ENCODE data around the gene REN. TPM values are rescaled to one million over a fixed set of nuclear protein-coding genes. Genes with fewer than 3 reads are reported as not detected.

The REN gene
- total and polyA plus RNA-seq, 2 of the 8 experiments (the other 6 are each of a cell fraction or from before 2014, with no cell fraction given) = 0.05 TPM; not detected in 1

- H2BK12ac ChIP-seq (ENCODE audit: low read depth, low read length) = peak overlapping the region; percentile 83; the same call in 1 of the 2 replicates
- ChIA-PET CTCF (ENCODE audit: partially characterized antibody) (interaction anchor here (0.9 to 18.7 kb wide), 11 partner anchors 10 to 292 kb away, joined by 3 to 360 read pairs (median 16); partner anchors contain the start of genes GOLT1A and KISS1), POLR2A (ENCODE audit: partially characterized antibody) (interaction anchor here (0.9 to 6.5 kb wide), 7 partner anchors 11 to 290 kb away, joined by 3 to 35 read pairs (median 7); partner anchors contain the start of gene SNRPE)
- no peaks in the 10 kb centered on the region for H3K36me3 ChIP-seq (ENCODE audit: control insufficient read depth in 2 of 4, insufficient read depth in 4 of 4, low read length in 3 of 4)
- no peak overlapping the region for H2BK20ac ChIP-seq (ENCODE audit: low read length)
- H3K79me2 ChIP-seq (ENCODE audit: control insufficient read depth in 1 of 2, insufficient read depth in 2 of 2, low read length in 2 of 2) = no peaks in the 10 kb centered on the region
- peak overlapping the region; percentile 65 to 82 for H3K4me2 ChIP-seq (ENCODE audit: insufficient read depth in 1 of 2, low read depth in 2 of 2, low read length in 2 of 2)
- H4K91ac ChIP-seq (replicated peaks; ENCODE audit: insufficient read length, low read length) = peak overlapping the region; percentile 44
- H3K27me3 ChIP-seq (replicated peaks in 1 of 4; ENCODE audit: control insufficient read depth in 3 of 4, extremely low read depth in 1 of 4, insufficient read depth in 3 of 4, low read length in 3 of 4) = peaks cover 0 to 21% (median 17%) of the 10 kb centered on the region in 4 experiments; a peak in 5 of 7 replicates
- H3K9ac ChIP-seq (replicated peaks in 1 of 4; ENCODE audit: extremely low read depth in 1 of 4, low read depth in 3 of 4, low read length in 3 of 4) = no peak overlapping the region
- no peak overlapping the region for H3K14ac ChIP-seq (ENCODE audit: insufficient read length)
- DNase-seq (ENCODE audit: low read depth in 1 of 2, low spot score in 2 of 2) (peak in 1 of 2 experiments; percentile 87), FAIRE-seq (no peak)
- no peaks in the 10 kb centered on the region for H3K79me1 ChIP-seq (ENCODE audit: low read depth, low read length)
- no peak overlapping the region for H3K23ac ChIP-seq (ENCODE audit: insufficient read length)
- no peak overlapping the region for H2AK5ac ChIP-seq (ENCODE audit: low read depth, low read length)
- H3K23me2 ChIP-seq (ENCODE audit: low read depth, low read length) = peaks cover 12% of the 10 kb centered on the region; the same call in 1 of the 2 replicates
- H4K5ac ChIP-seq (ENCODE audit: insufficient read length, low read depth, low read length) = no peak overlapping the region
- peak overlapping the region; percentile 69; the same call in 1 of the 2 replicates for H2BK5ac ChIP-seq (ENCODE audit: low read depth, low read length)
- peaks cover 0 to 33% (median 24%) of the 10 kb centered on the region in 4 experiments; a peak in 6 of 7 replicates for H3K4me1 ChIP-seq (replicated peaks in 1 of 4; ENCODE audit: control insufficient read depth in 3 of 4, insufficient read depth in 4 of 4, low read length in 3 of 4)
- peak; percentile 10 for TF ChIP-seq RNF2 (IDR thresholded peaks at IDR 0.05; ENCODE audit: borderline replicate concordance, low read depth, low read length, missing control alignments, poor library complexity, severe bottlenecking)
- TF ChIP-seq CTBP2 (IDR thresholded peaks at IDR 0.05; ENCODE audit: borderline replicate concordance, insufficient read depth, insufficient read length, low read length) = peak; percentile 32
- TF ChIP-seq KDM4A (IDR thresholded peaks at IDR 0.05; ENCODE audit: low read depth, low read length, severe bottlenecking) = peak; percentile 2
- peak; percentile 21; the same call in 1 of the 2 replicates for TF ChIP-seq RBBP5 (IDR thresholded peaks at IDR 0.05; ENCODE audit: borderline replicate concordance, low read depth, low read length)
- TF ChIP-seq RAD21 (IDR thresholded peaks at IDR 0.05 in 1 of 2, conservative IDR thresholded peaks at IDR 0.05 in 1 of 2; ENCODE audit: low read depth in 2 of 2, low read length in 2 of 2) = no peak
- peak overlapping the region; percentile 79 for H3K18ac ChIP-seq (ENCODE audit: extremely low read depth, low read length)
- peak overlapping the region; percentile 47; the same call in 1 of the 2 replicates for H4K8ac ChIP-seq (ENCODE audit: extremely low read depth, insufficient read depth, low read length)
- WGBS, 2 experiments (ENCODE audit: extremely low coverage in 1 of 2, insufficient coverage in 1 of 2, insufficient read length in 1 of 2, insufficient replicate concordance in 2 of 2, low coverage in 1 of 2, low lambda C conversion rate in 2 of 2, missing lambda C conversion rate in 1 of 2) = 61% methylated on average over 14 of the region's 25 CpGs; no CpG with 5 or more reads in 1 of the 2 experiments
- H2AFZ ChIP-seq (ENCODE audit: low read length) = peak overlapping the region; percentile 72
- no peak overlapping the region for H3K4ac ChIP-seq (replicated peaks; ENCODE audit: insufficient read length, low read depth, low read length)
- no peak overlapping the region for H2BK120ac ChIP-seq (replicated peaks; ENCODE audit: low read depth, low read length)
- no peaks in the 10 kb centered on the region for H3K9me3 ChIP-seq (ENCODE audit: insufficient read depth in 2 of 2, low read depth in 1 of 2, low read length in 1 of 2)
- H3K4me3 ChIP-seq (ENCODE audit: extremely low read depth in 1 of 4, insufficient read depth in 2 of 4, low read depth in 3 of 4, low read length in 4 of 4) = peak overlapping the region; percentile 51 to 77 (median 68)
- H3K27ac ChIP-seq (ENCODE audit: low read depth, low read length) = no peak overlapping the region
- no peaks in the 10 kb centered on the region for H4K20me1 ChIP-seq (replicated peaks in 1 of 2; ENCODE audit: control insufficient read depth in 1 of 2, insufficient read depth in 2 of 2, low read length in 2 of 2)
- H2BK15ac ChIP-seq (ENCODE audit: low read length) = no peak overlapping the region; the same call in 1 of the 2 replicates
- H3K56ac ChIP-seq (replicated peaks; ENCODE audit: insufficient read length, low read depth, low read length) = no peak overlapping the region
Measured at GRCh38 chr1:204152310-204153044, 13.7 kb downstream of the REN start.
